ENCODE measurements around the gene ATP11A. TPM values are rescaled to one million over a fixed set of nuclear protein-coding genes. Genes with fewer than 3 reads are reported as not detected.

Gene ATP11A
- 10 to 100 TPM; 63.1 to 68.4 TPM for total RNA-seq

DNA sequence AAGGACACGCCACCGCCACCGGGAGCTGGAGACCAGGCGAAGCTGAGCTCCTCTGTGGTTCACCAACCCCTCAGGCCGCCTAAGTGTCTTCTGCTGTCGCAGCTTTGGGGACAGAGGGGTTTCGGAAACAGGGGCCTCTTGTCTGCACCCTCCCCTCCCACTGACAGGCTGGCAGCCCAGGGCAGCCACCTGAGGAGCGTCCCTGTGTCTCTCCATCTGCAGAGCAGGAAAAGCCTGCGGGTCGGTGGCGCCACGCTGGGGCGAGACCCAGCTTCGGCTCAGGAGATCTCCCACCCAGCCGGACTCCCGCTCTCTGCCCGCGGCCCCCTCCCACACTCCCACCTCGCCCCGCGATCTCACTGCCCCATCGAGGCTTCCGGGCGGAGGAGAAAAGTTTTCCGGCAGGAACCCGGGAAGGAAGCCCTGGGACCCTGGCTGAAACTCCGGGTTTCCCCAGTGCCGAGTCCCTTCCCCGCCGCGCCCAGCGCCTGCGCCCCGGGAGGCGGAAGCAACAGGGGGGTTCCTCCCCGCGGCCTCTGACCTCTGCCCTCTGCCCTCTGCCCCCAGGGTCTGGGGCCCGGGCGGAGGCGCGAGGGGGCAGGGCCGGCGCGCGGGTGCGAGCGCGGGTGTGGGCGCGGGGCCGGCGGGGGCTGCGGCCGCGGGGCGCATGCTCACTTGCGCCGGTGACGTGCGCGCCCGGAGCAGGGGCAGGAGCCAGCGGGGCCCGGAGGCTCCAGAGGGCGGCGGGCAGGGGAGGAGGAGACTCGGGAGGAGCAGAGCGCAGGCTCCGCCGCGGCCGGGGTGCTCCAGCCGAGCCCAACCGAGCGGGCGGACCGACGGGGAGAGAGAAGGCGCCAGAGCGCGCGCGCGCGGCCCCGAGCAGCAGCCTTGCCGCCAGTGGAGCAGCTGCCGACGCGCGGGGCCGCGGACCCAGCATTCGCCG is at the start of gene ATP11A:
TSS of gene ATP11A (plus strand) at position 736 of the 943 bp plus-strand sequence. CDS start 379 bp downstream, outside the sequence.
- CTCF ChIA-PET: no interaction called here
- Mint-ChIP-seq H3K27ac (peak within 1 kb of the TSS; percentile 89), H3K4me1 (peaks cover 58% of the 10 kb centered on the region), H3K9me3 (no peaks in the 10 kb centered on the region), H3K36me3 (ENCODE audit: low read depth) (peaks cover 14% of the 10 kb centered on the region), H3K27me3 (no peaks in the 10 kb centered on the region), H3K4me3 (peak within 1 kb of the TSS; percentile 84)
- POLR2A ChIA-PET: no interaction called here
- peak; percentile 84 for DNase-seq

DNA sequence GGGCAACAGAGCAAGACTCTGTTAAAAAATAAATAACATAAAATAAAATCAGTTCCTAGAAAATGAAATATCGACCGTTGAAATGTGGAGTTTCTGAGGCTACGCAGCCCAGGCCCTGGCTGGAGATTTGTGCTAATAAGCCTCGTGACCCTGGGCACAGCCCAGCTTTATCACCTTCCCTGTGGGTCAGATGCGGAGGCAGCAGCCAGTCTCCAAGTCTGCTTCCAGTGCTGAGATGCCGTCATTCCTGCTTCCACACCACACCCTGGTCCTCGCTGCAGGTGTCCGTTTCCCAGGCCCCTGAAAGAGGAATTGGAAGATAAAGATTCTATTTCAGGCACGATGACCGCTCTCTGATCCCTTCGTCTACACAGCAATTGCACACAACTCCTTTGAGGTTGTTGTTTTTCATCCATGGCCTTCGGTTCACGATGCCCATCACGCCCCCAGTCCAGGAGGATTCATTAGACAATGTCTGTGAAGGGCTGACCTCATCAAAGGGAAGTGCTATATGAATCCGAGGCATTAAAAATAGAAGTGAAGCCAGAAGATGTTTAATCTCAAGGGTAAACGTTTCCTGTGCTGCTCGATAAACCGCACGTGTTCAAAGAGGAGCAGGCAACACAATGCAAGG is 48.3 kb upstream of the ATP11A start:
- no peak overlapping the region for H3K4me3 Mint-ChIP-seq
- H3K27ac Mint-ChIP-seq: no peak overlapping the region
- DNase-seq: no peak
- POLR2A ChIA-PET: no interaction called here
- H3K9me3 Mint-ChIP-seq: no peaks in the 10 kb centered on the region
- CTCF ChIA-PET: interaction anchor here (0.5 kb wide), 2 partner anchors 45 to 597 kb away, joined by 3 read pairs; no protein-coding TSS in a partner anchor
- peaks cover 18% of the 10 kb centered on the region for H3K4me1 Mint-ChIP-seq
- peaks cover 14% of the 10 kb centered on the region for H3K27me3 Mint-ChIP-seq
- no peaks in the 10 kb centered on the region for H3K36me3 Mint-ChIP-seq (ENCODE audit: low read depth)

DNA sequence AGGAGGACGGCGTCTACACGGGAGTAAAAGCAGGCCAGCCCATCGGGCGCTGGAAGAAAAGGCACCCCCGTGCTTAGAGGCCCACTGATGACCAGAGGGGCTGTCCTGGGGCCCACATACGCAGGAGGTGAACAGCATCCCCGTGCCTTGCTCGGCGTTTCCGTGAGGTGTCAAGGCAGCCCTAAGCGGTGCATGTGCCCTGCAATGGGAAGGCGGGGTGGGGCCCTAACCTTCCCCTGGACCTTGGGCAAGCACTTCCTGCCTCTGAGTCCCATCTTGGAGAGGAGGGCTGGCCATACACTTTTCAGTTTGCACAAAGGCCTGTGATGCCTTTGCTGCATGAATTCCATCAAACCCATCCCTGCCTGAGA is 47.8 kb upstream of the ATP11A start:
- no peak for DNase-seq
- peaks cover 12% of the 10 kb centered on the region for H3K27me3 Mint-ChIP-seq
- POLR2A ChIA-PET: no interaction called here
- CTCF ChIA-PET: no interaction called here
- H3K4me1 Mint-ChIP-seq: peaks cover 18% of the 10 kb centered on the region
- H3K9me3 Mint-ChIP-seq: no peaks in the 10 kb centered on the region
- no peaks in the 10 kb centered on the region for H3K36me3 Mint-ChIP-seq (ENCODE audit: low read depth)
- no peak overlapping the region for H3K4me3 Mint-ChIP-seq
- H3K27ac Mint-ChIP-seq: no peak overlapping the region

DNA sequence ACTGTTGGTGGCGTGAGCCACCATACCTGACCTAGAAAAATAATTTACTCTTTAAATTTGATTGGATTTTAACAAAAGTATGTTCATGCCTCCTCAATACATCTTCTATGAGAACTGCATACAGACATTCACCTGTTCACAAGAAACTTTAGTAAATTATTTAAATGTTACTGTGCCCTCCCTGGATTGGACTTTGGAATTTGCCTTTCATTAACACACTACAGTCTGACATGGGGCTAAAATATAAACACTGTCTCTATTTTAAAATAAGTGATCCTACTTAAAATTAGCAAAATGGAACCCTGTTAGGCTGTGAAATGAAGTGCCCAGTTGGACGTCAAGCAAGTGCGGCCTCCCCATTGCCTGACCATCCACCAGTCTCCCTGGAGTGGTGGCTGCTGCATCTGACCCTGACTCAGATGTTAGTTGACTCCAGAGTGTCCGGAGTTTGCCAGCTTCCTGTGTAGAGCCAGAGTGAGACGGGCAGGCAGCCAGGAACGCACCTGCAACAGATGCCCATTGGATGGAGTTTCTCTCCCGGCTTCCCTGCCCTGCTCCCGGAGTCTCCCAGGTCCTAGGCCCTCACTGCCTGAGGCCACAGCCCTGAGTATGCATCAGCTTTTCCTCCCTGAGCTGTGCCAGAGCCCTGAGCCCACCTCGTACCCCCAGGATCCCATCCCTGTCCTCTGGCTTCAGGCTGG is 45.9 kb upstream of the ATP11A start:
- Mint-ChIP-seq H3K27me3 (peaks cover 10% of the 10 kb centered on the region), H3K36me3 (ENCODE audit: low read depth) (no peaks in the 10 kb centered on the region), H3K9me3 (no peaks in the 10 kb centered on the region), H3K4me3 (no peak overlapping the region), H3K4me1 (peaks cover 11% of the 10 kb centered on the region), H3K27ac (no peak overlapping the region)
- ChIA-PET POLR2A (no interaction called here), CTCF (interaction anchor here (1.2 kb wide), 1 partner anchor 230 kb away, joined by 4 read pairs; no protein-coding TSS in a partner anchor)
- no peak for DNase-seq

DNA sequence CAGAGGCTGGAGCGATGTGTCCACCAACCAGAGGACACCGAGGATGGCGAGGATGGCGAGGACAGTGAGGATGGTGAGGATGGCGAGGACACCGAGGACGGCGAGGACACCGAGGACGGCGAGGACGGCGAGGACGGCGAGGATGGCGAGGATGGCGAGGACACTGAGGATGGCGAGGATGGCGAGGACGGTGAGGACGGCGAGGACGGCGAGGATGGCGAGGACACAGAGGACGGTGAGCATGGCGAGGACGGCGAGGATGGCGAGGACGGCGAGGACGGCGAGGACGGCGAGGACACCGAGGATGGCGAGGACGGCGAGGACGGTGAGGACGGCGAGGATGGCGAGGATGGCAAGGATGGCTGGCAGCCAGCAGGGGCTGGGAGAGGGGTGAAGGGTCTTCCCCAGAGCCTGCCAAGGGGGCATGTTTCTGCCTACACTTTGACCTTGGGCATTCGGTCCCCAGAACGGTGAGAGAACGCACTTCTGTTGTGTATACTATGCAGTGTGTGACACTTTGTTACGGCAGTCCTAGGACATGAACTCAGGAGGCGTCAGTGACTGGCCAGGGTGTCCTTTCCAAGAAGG is 44.4 kb upstream of the ATP11A start:
- Mint-ChIP-seq H3K4me1 (peaks cover 8% of the 10 kb centered on the region), H3K4me3 (no peak overlapping the region), H3K9me3 (no peaks in the 10 kb centered on the region), H3K27ac (no peak overlapping the region), H3K36me3 (ENCODE audit: low read depth) (no peaks in the 10 kb centered on the region), H3K27me3 (no peaks in the 10 kb centered on the region)
- ChIA-PET CTCF (no interaction called here), POLR2A (no interaction called here)
- no peak for DNase-seq

DNA sequence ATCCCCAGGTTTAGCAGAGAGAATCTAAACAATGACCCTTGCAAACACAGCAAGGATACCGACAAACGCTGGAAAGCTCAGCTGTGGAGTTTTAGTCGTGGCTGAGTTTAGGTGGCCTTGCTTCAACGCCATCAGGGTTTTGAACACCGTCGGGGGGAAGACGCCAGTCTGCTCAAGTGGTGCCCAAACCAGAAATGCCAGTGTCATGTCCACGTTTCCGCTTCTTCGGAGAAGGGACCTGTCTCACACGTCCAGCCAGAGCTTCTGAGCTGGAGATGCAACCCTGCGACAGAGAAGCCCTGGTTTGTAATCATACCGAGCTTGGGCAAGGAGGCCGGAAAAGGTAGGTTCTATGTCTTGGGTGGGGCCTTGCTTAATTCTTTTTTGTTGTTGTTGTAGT is 42.6 kb upstream of the ATP11A start:
- Mint-ChIP-seq H3K36me3 (ENCODE audit: low read depth) (no peaks in the 10 kb centered on the region), H3K27ac (no peak overlapping the region), H3K27me3 (peaks cover 2% of the 10 kb centered on the region), H3K4me3 (no peak overlapping the region), H3K9me3 (no peaks in the 10 kb centered on the region), H3K4me1 (no peaks in the 10 kb centered on the region)
- DNase-seq: no peak
- ChIA-PET POLR2A (no interaction called here), CTCF (interaction anchor here (1.3 kb wide), 1 partner anchor 13 kb away, joined by 3 read pairs; no protein-coding TSS in a partner anchor)

DNA sequence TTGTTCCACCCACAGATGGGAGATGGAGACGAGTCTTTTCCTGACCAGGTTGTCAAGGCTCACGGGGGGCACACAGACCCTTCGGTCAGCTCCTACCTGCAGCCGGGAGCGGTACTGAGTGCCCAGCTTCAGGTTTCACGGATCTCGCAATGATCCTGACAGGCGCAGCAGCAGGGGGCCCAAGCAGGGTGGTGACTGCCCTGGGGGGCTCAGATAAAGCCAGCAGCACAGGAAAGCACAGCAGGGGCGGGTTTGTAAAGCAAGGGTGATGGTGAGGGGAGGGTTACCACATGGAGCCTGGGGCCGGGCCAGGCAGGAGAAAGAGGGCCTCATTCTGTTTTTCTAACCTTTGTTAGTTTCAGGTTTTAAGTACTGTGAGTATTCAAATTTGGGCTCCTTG is 41.7 kb upstream of the ATP11A start:
- Mint-ChIP-seq H3K27me3 (peaks cover 6% of the 10 kb centered on the region), H3K9me3 (no peaks in the 10 kb centered on the region), H3K27ac (no peak overlapping the region), H3K4me1 (no peaks in the 10 kb centered on the region), H3K36me3 (ENCODE audit: low read depth) (no peaks in the 10 kb centered on the region), H3K4me3 (no peak overlapping the region)
- DNase-seq: no peak
- POLR2A ChIA-PET: no interaction called here
- CTCF ChIA-PET: interaction anchor here (1.3 kb wide), 1 partner anchor 14 kb away, joined by 3 read pairs; no protein-coding TSS in a partner anchor

DNA sequence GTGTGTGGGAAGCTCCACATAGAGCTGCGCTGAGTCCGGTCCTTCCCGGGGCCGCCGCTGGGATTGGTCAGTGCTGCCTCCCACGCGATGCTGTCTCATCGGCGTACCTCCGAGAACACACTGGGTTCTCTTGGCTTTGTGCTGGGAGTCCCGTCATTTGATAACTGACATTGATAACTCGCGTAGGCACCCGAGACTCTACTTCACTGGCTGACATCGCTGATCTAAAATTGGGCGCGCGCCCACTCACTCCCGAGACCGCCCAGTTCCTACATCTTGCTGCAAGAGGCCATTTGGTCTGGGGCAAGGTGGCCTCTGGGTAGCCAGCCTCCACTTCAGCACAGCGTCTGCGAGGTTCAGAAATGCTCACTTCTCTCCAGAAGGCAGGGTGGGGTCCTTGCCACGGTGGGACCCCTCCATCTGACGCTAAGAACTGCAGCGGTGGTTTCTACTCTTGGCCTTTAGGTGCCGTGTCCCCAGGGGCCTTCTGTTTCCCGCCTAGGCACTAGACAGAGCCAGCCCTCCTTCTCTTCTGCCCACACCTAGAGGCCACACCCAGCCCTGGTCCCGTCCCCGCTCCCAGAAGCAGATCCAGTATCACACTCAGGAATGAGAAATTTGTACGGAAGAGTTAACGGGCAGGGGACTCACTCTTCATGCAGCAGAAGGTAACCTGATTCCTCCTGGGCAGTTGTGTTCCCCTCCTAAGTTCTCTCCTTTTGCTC is 40.7 kb upstream of the ATP11A start:
- no peak overlapping the region for H3K27ac Mint-ChIP-seq
- no peaks in the 10 kb centered on the region for H3K36me3 Mint-ChIP-seq (ENCODE audit: low read depth)
- ChIA-PET CTCF (no interaction called here), POLR2A (no interaction called here)
- H3K27me3 Mint-ChIP-seq: peaks cover 6% of the 10 kb centered on the region
- H3K4me3 Mint-ChIP-seq: no peak overlapping the region
- DNase-seq: no peak
- H3K9me3 Mint-ChIP-seq: no peaks in the 10 kb centered on the region
- no peaks in the 10 kb centered on the region for H3K4me1 Mint-ChIP-seq

DNA sequence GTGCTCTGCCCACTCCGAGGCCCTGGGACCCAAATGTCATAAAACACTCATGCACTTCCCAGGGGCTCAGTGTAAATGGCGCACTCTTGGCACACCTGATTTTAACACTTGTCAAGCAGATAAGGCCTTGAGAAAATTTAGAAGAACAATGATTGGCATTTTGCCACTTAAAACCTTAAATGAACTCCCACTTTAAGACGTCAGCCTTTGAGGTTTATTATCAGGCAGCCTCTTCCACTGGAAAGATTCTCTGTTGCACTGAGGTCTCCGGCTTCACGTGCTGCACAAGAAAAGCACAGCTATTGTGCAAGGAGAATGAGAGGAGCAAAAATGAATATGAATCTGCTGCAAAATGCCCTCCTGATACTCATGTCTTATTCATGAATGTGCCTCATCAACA is 38.5 kb upstream of the ATP11A start:
- Mint-ChIP-seq H3K4me1 (no peaks in the 10 kb centered on the region), H3K27me3 (peaks cover 6% of the 10 kb centered on the region), H3K9me3 (no peaks in the 10 kb centered on the region), H3K27ac (no peak overlapping the region), H3K36me3 (ENCODE audit: low read depth) (no peaks in the 10 kb centered on the region), H3K4me3 (no peak overlapping the region)
- DNase-seq: no peak
- CTCF ChIA-PET: no interaction called here
- POLR2A ChIA-PET: no interaction called here

DNA sequence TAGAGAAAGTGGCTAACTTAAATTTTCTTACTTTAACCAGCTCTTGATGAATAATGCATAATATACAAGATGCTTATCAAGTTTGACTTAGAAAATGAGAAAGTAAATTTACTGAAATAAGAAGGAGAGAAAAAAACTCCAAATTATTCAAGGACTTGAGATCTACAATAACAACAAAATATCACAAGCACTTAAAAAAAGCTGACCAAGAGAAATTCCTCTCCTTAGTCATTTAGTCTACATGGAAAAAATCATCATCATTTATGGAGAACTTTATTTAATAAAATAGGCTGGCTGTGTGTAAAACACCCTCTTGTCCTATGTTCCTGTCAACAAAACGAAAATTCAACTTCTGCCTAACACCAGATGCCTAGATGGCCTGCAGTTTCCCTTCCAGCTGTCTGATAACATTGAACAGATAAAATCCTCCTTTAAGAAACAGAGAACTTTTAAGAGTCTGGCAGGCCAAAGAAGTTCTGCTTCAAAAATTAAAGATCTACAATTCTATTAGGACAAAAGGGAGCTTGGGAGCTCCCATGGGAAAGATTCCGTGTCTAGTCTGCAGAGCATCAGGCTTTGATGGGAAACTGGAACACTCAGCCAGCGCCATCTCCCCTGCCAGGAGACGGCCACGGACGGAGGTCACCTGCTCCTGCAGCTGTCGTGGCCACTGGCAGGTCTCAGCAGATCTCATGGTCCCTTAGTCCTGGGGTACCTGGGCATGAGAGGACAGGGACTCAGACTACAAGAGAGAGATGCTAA is 37.9 kb upstream of the ATP11A start:
- no peaks in the 10 kb centered on the region for H3K36me3 Mint-ChIP-seq (ENCODE audit: low read depth)
- H3K4me1 Mint-ChIP-seq: no peaks in the 10 kb centered on the region
- peaks cover 6% of the 10 kb centered on the region for H3K27me3 Mint-ChIP-seq
- no peak for DNase-seq
- no peak overlapping the region for H3K4me3 Mint-ChIP-seq
- H3K27ac Mint-ChIP-seq: no peak overlapping the region
- no peaks in the 10 kb centered on the region for H3K9me3 Mint-ChIP-seq
- POLR2A ChIA-PET: no interaction called here
- CTCF ChIA-PET: no interaction called here

DNA sequence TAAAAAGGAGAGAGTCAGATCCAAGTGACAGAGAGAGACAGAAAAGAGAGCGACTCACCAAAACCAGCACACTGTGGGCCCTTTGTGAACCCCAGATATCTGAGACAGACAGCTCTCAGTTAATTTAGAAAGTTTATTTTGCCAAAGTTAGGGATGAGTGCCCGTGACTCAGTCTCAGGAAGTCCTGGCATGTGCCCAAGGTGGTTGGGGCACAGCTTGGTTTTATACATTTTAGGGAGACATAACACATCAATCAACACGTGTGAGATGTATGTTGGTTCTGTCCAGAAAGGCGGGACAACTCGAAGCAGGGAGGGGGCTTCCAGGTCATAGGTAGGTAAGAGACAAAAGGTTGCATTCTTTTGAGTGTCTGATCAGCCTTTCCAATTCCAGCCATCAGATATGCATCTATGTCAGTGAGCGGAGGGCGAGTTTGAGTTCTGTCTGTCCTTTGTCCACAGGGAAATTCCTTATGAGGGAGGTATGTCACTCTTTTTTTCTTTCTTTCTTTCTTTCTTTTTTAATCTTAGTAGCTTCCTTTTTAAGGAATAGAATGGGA is 37.2 kb upstream of the ATP11A start:
- Mint-ChIP-seq H3K27me3 (peaks cover 6% of the 10 kb centered on the region), H3K9me3 (no peaks in the 10 kb centered on the region), H3K36me3 (ENCODE audit: low read depth) (no peaks in the 10 kb centered on the region), H3K4me3 (no peak overlapping the region), H3K4me1 (no peaks in the 10 kb centered on the region), H3K27ac (no peak overlapping the region)
- ChIA-PET POLR2A (no interaction called here), CTCF (no interaction called here)
- no peak for DNase-seq

DNA sequence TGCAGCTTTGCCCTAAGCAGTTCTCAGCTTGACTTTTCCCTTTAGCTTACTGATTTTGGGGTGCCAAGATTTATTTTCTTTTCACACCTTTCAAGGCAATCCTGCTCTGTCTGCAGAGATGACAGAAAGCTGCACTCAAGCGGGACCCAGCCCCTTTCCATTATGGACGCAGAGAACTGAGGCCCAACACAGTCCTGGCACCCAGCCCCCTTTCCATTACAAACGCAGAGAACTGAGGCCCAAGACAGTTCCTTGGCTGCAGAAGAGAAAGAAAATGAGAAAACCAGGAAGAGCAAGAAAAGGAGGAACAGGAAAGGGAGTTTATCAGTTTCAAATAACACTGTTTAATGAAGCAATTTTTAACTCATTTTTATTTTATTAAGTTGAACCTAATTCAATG is 36.8 kb upstream of the ATP11A start:
- Mint-ChIP-seq H3K27me3 (peaks cover 6% of the 10 kb centered on the region), H3K4me1 (no peaks in the 10 kb centered on the region), H3K36me3 (ENCODE audit: low read depth) (no peaks in the 10 kb centered on the region), H3K4me3 (no peak overlapping the region), H3K9me3 (no peaks in the 10 kb centered on the region), H3K27ac (no peak overlapping the region)
- DNase-seq: no peak
- ChIA-PET CTCF (no interaction called here), POLR2A (no interaction called here)

All from activated CD4-positive, alpha-beta T cell treated with anti-CD3 and anti-CD28 coated beads, Interleukin-2, amount 10 ng/mL, durations not matched to agents 7 days and 5 days (primary cell).